ENCODE data around the gene DDAH1. TPM values are rescaled to one million over a fixed set of nuclear protein-coding genes. Genes with fewer than 3 reads are reported as not detected.

DDAH1 gene
- total RNA-seq, 1 donor from 2014 or later, result 8.3 TPM

DNA sequence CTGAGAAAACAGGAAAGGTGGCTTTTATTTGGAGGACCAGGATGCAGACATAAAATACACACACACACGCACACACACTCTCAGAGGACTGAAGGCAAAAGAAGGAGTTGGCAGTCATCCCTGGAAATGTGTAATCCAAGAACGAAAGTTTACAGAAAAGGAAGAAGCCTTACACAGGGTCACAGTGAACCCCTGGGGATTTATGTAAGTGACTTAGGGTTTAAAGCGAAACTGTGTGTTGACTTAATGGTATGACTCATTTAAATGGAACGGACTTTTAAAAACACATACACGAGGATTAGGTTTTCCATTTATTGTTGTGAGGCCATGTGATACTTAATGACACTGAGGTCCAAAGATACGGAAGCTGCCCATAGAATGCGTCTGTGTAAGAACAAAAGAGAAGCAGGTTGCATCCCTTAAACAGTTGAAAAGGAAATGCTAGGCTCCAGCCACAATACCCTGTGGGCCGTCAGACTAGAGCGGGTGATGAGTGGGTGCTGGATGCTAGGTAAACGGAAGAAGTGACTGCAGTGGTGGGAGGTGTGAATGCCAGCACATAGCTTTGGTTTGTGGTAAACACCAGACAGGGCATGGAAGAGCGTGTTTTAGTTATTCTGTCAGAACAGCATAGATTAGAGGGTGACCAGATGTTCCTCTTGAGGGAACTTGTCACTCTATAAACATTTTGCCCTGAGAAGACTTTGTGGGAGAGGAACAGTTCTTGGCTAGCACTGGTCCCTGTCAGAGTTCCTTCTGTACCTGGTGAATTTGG lies 166.9 kb downstream of the DDAH1 start:
- DNase-seq (ENCODE audit: missing footprints) (no peak), ATAC-seq (peak; percentile 83)
- intact Hi-C loops (cut with DNase I), result no loop called here

DNA sequence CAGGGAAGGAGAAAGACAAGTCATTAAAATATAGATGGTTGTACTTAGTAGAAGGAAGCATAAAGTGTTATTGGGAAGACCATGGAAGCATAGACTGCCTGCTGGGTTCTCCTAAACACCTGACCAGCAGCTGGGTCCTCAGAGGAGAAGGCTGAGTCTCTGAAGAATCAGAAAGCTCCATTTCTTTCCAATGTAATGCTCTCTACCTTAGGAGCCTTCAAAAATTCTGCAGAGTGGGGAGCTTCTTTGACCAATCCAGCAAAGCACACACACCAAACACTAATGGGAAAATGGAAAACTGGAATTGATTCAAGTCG lies 167.5 kb downstream of the DDAH1 start:
- no peak for ATAC-seq
- no peak for DNase-seq (ENCODE audit: missing footprints)
- intact Hi-C loops (cut with DNase I), result no loop called here

DNA sequence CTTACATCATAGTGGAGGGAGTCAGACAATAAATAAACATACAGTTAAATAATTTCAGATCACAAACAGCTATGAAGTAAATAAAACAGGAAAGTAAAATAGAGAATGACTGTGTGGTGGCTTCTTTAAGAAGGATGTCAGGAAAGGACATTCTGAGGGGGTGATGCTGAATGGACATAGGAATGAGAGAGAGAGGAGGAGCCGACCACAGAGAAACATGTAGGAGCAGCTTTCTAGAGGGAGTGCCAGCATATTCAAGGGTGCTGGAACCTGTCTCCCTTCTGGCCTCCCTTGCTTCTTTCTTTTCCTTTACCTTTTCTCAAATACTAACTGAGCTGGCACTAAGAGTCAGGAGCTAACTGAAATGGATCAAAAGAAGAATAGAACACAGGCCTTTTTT lies 168.0 kb downstream of the DDAH1 start:
- DNase-seq (ENCODE audit: missing footprints) (no peak), ATAC-seq (no peak)
- intact Hi-C loops (cut with DNase I), result no loop called here

DNA sequence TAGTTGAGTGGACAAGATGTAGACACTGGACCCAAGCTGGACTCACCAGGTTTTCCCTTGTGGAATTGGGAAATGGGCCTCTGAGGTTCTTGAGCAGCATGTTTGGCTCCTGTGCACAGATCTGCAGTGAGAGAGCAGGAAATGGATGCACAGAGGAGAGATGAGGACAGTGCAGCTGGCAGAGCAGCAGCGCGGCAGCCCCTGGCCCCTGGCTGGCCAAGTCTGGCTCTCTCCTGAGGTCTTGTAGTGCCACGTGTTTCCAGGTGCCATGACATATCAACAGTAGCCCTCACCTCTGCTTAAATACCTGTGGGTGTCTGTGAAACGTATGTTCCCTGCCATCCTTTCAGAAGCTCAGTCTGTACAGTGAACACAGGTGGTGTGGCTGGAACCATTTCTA lies 169.3 kb downstream of the DDAH1 start:
- DNase-seq (ENCODE audit: missing footprints), result no peak
- intact Hi-C loops (cut with DNase I), result no loop called here
- no peak for ATAC-seq

GRCh38 chr1:85295006-85295431 lies 169.9 kb downstream of the DDAH1 start:
- ATAC-seq (no peak), DNase-seq (ENCODE audit: missing footprints) (no peak)
- intact Hi-C loops (cut with DNase I), result no loop called here

DNA sequence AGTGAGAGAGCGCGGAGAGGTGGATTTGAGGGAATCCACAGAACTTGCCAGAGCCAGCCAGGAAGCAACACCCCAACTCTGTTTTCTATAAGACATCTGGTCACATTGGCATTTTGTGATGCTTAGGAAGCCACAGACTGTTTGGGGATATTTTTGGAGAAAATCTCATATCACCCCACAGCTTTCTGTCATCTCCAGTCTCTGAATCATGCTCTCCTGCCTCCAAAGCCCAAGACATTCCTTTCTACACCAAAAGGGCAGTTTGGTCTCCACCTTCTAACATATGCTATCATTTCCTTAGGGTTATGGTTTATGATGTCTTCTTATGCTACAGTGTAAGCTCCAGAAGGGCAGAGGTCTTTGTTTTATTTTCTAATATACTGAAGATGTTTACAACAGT lies 174.1 kb downstream of the DDAH1 start:
- ATAC-seq (no peak), DNase-seq (ENCODE audit: missing footprints) (no peak)
- intact Hi-C loops (cut with DNase I), result no loop called here

DNA sequence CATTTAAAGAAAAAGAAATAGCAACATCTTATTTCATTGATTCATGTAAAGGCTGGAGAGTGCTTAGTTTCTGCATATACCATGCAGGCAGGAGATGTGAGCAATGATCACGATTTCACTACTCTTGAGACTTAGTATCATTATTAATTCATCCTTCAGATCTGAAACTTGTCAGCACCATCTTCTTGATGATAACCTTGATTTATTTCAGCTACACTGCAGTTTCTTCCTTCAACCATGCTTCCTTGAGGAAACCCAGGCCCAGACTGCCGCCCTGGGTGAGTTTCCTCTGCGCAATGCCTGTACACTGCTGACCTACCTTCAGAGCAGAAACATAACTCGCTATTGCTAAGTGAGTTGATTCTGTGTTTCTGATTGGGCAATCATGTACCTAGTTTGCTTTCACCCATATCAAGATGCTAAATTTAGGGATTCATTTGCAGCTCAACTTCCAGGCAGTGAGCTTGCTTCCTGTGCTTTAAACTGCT lies 175.1 kb downstream of the DDAH1 start:
- no peak for DNase-seq (ENCODE audit: missing footprints)
- intact Hi-C loops (cut with DNase I), result no loop called here
- ATAC-seq, result peak; percentile 59

DNA sequence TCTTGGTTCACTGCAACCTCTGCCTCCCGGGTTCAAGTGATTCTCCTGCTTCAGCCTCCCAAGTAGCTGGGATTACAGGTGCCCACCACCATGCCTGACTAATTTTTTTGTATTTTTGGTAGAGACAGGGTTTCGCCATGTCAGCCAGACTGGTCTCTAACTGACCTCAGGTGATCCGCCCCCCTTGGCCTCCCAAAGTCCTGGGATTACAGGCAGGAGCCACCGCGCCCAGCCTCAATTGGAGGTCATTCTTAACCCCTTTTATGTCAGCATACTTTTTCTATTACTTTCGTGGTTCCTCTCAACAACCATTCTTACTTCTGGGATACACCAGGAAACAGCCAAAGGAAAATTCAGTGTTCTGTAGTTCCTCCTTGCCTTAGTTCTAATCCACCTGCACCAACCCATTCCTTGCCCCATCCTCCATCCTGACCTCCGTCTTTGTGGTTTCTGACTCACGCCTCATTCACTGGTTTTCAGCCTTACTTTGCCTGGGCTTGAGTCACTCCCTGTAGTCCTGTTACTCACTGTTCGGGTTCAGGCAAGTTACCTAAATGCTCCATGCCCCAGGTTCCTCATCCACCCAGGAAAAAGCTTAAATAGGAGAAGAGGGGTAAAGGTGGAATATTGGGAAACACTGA lies 175.6 kb downstream of the DDAH1 start:
- ATAC-seq, result no peak
- DNase-seq (ENCODE audit: missing footprints), result no peak
- intact Hi-C loops (cut with DNase I), result no loop called here

GRCh38 chr1:85284202-85284601 lies 180.8 kb downstream of the DDAH1 start:
- DNase-seq (ENCODE audit: missing footprints) (no peak), ATAC-seq (no peak)
- intact Hi-C loops (cut with DNase I), result no loop called here

DNA sequence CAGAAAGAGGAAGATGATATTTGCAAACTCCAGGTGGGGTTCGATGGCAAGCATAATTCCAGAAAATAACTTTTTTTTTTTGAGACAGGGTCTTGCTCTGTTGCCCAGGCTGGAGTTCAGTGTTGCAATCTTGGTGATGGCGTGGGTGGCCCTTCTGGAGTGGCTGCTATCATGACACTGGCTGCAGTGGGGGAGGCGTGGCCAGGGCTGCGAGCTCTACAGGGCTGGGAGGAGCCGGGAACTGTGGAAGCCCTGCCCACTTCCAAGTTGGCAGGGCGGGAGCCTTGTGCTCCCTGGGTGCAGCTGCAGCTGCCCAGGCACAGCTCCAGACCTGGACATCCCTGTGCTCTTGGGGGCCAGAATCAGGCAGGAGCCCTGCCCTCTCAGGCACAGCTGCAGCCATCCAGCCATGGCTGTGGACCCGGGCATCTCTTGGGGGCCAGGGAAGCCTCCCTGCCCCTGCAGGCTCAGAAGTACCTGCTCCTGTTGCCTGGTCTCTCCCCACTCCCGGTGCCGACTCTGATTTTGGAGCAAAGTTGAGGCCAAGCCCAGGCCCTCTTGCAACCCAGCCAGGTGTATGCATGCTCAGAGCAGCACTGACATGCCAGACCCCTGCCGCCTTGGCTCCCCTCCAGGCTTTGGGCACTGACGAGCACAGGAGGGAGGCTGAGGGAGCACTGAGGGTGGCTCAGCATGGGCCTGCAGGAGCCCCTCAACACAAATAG lies 181.3 kb downstream of the DDAH1 start:
- ATAC-seq (peak; percentile 62), DNase-seq (ENCODE audit: missing footprints) (no peak)
- intact Hi-C loops (cut with DNase I), result no loop called here

DNA sequence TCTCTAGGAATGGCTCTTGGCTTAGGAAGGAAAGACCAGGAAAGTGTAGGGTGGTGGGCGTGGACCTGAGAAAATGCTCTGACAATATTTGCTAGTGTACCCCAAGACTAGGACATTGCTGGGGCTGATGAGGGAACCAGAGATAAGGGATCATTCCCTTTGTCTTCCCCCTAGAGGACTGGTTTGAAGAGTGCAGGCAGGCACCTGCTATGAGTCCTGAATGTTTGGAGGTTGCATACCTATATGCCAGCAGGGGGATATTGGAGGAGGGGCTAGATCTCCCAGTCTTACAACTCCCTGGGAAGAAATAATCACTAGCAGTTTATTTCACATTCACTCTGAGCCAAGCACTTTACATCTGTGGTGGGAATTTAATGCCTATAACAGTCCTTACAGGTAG lies 182.5 kb downstream of the DDAH1 start:
- no peak for DNase-seq (ENCODE audit: missing footprints)
- no peak for ATAC-seq
- intact Hi-C loops (cut with DNase I), result no loop called here

DNA sequence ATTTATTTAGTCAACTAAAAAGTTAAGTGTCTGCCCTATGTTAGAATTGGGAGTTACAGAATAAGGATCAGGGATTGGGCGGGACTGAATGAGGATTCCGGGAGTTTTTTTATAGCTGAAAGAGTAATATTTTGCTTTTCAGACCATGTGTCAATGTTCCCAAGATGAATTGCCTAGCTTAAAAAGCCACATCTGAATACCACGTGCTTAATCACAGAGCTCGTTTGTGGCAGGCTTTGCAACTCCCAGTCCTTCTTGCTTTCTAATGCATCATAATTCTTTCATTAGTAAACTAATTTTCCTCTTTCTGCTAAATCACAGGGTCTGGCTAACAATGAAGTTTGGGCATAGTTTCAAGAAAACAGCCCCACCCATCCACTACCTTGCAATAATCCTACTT lies 184.3 kb downstream of the DDAH1 start:
- DNase-seq (ENCODE audit: missing footprints), result no peak
- intact Hi-C loops (cut with DNase I), result no loop called here
- ATAC-seq, result no peak

DNA sequence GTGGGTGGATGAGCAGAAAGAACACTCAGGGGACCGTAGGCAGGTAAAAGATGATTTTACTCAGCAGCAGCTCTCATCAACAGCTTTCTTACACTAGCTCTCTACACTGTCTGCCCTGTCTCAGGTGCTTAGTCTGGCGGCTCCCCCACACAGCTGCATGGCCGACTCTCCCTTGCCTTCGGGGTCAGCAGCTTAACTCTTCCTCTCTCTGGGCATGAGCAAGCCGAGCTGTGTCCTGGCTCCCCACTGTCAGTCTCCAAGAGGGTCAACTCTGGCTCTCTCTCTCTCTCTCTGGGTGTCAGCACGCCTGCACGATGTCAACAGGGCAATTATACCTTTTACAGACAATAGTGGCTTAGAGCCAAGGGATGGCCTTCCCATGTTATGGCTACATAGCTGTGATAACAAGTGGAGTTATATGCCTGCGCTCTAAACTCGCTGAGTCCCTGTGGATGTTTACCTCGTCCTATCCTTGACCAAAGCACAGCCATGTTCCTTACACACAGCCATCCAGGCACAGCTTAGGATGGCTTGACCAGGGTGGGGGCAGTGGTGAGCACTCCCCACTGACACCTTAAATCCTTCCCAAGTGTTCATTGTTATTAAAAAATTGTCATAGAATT lies 185.4 kb downstream of the DDAH1 start:
- intact Hi-C loops (cut with DNase I), result no loop called here
- peak; percentile 54 for DNase-seq (ENCODE audit: missing footprints)
- ATAC-seq, result no peak

DNA sequence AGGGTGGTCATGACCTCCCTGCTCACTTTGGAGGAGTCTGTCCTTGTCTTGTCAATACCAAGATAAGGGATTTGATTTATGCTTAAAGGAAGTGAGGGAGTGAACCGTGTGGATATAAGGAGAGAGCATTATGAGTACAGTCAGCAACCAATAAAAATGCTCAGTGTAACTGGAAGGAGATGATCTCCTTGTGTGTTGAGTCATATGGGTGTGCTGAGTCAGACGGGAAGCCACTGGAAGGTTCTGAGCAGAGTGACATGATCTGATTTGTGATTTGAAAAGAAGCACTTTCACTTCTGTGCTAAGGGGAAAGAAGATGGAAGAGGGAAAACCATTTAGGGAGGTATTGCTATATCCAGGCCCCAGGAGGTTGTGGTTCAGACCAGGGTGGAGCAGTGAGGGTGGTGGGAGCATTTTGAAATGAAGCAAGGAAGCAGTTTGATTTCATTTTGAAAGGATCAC lies 186.1 kb downstream of the DDAH1 start:
- intact Hi-C loops (cut with DNase I), result no loop called here
- ATAC-seq (no peak), DNase-seq (ENCODE audit: missing footprints) (no peak)

- intact Hi-C loops (cut with DNase I), result no loop called here
- ATAC-seq, result no peak
- no peak for DNase-seq (ENCODE audit: missing footprints)
Observed at GRCh38 chr1:85277802-85278201, 187.2 kb downstream of the DDAH1 start.

DNA sequence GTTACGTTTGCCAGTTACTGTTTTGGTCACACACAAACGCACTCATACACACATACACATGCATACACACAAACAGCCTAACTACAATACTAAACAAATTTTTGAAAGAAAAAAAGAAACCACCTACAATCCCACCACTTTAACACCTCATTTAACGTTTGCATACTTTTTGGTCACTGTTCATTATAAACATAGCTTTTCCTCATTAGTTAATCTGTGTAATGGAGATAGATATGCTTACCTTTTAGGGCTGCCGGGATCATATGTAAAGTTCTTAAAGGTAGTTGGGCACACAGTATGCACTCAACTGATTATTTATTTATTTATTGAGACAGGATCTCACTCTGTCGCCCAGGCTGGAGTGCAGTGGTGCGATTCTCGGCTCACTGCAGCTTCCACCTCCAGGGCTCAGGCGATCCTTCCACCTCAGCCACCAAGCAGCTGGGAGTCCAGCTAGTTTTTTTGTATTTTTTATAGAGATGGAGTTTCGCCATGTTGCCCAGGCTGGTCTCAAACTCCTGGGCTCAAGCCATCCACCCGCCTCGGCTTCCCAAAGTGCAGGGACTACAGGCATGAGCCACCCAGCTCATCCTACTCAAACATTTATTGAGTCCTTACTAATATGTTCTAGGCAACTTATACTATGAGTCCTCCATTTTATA lies 187.8 kb downstream of the DDAH1 start:
- intact Hi-C loops (cut with DNase I), result loop anchor here (1.0 kb wide), 1 partner anchor 18 kb away; the partner anchor contains the start of gene C1orf52
- DNase-seq (ENCODE audit: missing footprints) (peak; percentile 52), ATAC-seq (no peak)

GRCh38 chr1:85276215-85276977 lies 188.6 kb downstream of the DDAH1 start, which contains the start of gene BCL10:
Gene BCL10, minus strand, starts transcription at chr1:85276632. Its CDS starts 280 bp downstream, at chr1:85276352.
- intact Hi-C loops (cut with DNase I), result loop anchor here (1.0 kb wide), 1 partner anchor 17 kb away; the partner anchor contains the start of gene C1orf52
- ATAC-seq (peak; percentile 100), DNase-seq (ENCODE audit: missing footprints) (peak; percentile 100)

DNA sequence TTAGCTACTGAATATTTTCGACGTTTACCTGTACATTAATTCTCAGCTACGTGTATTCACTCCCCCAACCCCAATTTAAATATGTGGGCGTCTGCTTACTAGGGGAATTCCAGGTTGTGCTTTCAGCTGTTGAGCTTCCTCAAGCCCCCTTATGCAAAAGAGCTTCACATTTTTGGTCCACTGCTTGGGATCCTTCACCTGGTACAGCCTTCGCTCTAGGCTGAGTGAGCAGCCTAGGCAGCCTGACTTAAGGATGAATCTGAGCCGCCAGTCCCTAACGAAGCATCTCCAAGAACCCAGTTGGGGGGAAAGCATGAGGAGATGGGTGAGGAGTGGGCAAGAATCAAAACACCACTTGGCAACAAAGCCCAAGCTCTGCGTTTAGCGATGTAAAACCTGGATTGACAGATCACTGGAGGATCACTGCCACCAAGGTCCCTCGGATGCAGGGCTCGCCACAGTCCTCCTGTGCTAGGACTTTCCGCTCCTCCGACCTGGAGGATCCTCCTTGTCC lies 189.2 kb downstream of the DDAH1 start:
- intact Hi-C loops (cut with DNase I), result loop anchor here (1.0 kb wide), 1 partner anchor 16 kb away; the partner anchor contains the start of gene C1orf52
- no peak for DNase-seq (ENCODE audit: missing footprints)
- no peak for ATAC-seq
